SK-N-SH treated with all-trans-retinoic acid at 6 μM for 48 hours (cell line): Measurements from ENCODE around the gene GAS2.
"Not testable (repeated sequence)": the region's sequence is repeated elsewhere in the genome, so short reads cannot be mapped to it uniquely, and the experiment has no call there.

Source experiments
- ATAC-seq: fragments of 200-7000 bp; cut with Tn5 transposase; 3 replicates; pipeline ENCODE4 v1.9.1; 2020; ENCODE audit warnings: mild to moderate bottlenecking, moderate library complexity
- ARNTL ChIP-seq: fragments of 450-650 bp; formaldehyde crosslinking; IDR thresholded peaks from 2 replicates; pipeline ENCODE4 v1.5.0; 2020; ENCODE audit warnings: low read depth, mild to moderate bottlenecking, moderate library complexity, borderline replicate concordance
- CREB5 ChIP-seq: fragments of 250-450 bp; sonication (Bioruptor Pico); IDR thresholded peaks from 2 replicates; pipeline ENCODE4 v1.5.1; 2020; ENCODE audit warnings: low read depth, mild to moderate bottlenecking, moderate library complexity
- ESRRG ChIP-seq: fragments of 250-450 bp; sonication (Bioruptor Pico); IDR thresholded peaks from 2 replicates; pipeline ENCODE4 v1.6.1; 2021; ENCODE audit warnings: mild to moderate bottlenecking
- GLIS3 ChIP-seq: fragments of 250-450 bp; sonication (Bioruptor Pico); IDR thresholded peaks from 2 replicates; pipeline ENCODE4 v1.5.0; 2020; ENCODE audit warnings: mild to moderate bottlenecking, moderate library complexity
- ISL1 ChIP-seq: fragments of 250-450 bp; sonication (Bioruptor Pico); IDR thresholded peaks from 2 replicates; pipeline ENCODE4 v2.1.2; 2022; ENCODE audit warnings: mild to moderate bottlenecking, moderate library complexity
- OSR1 ChIP-seq: fragments of 250-450 bp; sonication (Bioruptor Pico); IDR thresholded peaks from 2 replicates; pipeline ENCODE4 v1.8.0; 2022; ENCODE audit warnings: moderate library complexity, mild to moderate bottlenecking, inconsistent platforms
- PPARA ChIP-seq: fragments of 250-450 bp; sonication (Bioruptor Pico); IDR thresholded peaks from 2 replicates; pipeline ENCODE4 v1.5.0; 2020; ENCODE audit warnings: mild to moderate bottlenecking, borderline replicate concordance
- RARB ChIP-seq: fragments of 250-450 bp; sonication (Bioruptor Pico); IDR thresholded peaks from 2 replicates; pipeline ENCODE4 v1.8.0; 2021; ENCODE audit warnings: mild to moderate bottlenecking, moderate library complexity
- SNAI2 ChIP-seq: fragments of 250-450 bp; sonication (Bioruptor Pico); IDR thresholded peaks from 2 replicates; pipeline ENCODE4 v1.5.0; 2020; ENCODE audit warnings: mild to moderate bottlenecking, moderate library complexity
- TCF4 ChIP-seq: fragments of 250-450 bp; sonication (Bioruptor Pico); IDR thresholded peaks from 2 replicates; pipeline ENCODE4 v1.8.0; 2021; ENCODE audit warnings: mild to moderate bottlenecking, moderate library complexity, borderline replicate concordance
- ZC3H10 ChIP-seq: fragments of 250-450 bp; sonication (Bioruptor Pico); IDR thresholded peaks from 2 replicates; pipeline ENCODE4 v1.5.1; 2021; ENCODE audit warnings: mild to moderate bottlenecking, moderate library complexity
- ZFP3 ChIP-seq: fragments of 250-450 bp; sonication (Bioruptor Pico); IDR thresholded peaks from 2 replicates; pipeline ENCODE4 v1.5.0; 2020; ENCODE audit warnings: mild to moderate bottlenecking, moderate library complexity
- ZNF565 ChIP-seq: fragments of 450-650 bp; formaldehyde crosslinking; conservative IDR thresholded peaks from 2 replicates; pipeline ENCODE4 v1.5.0; 2020; ENCODE audit warnings: low read depth, mild to moderate bottlenecking, moderate library complexity
- ZNF8 ChIP-seq: fragments of 450-650 bp; formaldehyde crosslinking; IDR thresholded peaks from 2 replicates; pipeline ENCODE4 v1.5.0; 2020; ENCODE audit warnings: mild to moderate bottlenecking, moderate library complexity
- TF ChIP-seq, protein P1 (sequence below): fragments of 250-450 bp; sonication (Bioruptor Pico); IDR thresholded peaks from 2 replicates; pipeline ENCODE4 v1.5.0; 2020; ENCODE audit warnings: mild to moderate bottlenecking, moderate library complexity
- TF ChIP-seq, protein P2 (sequence below): fragments of 250-450 bp; sonication (Bioruptor Pico); IDR thresholded peaks from 2 replicates; pipeline ENCODE4 v1.8.0; 2020; ENCODE audit warnings: mild to moderate bottlenecking, moderate library complexity, borderline replicate concordance
- TF ChIP-seq, protein P3 (sequence below): fragments of 250-450 bp; sonication (Bioruptor Pico); IDR thresholded peaks from 2 replicates; pipeline ENCODE4 v1.5.1; 2021; ENCODE audit warnings: mild to moderate bottlenecking, moderate library complexity

GAS2 gene

GRCh38 chr11:22641559-22641958 is 24.9 kb upstream of the GAS2 start:
- no peak for ATAC-seq
- TF ChIP-seq TCF4: no peak
- no peak for TF ChIP-seq ISL1
- TF ChIP-seq ZNF8 (CRISPR knock-in tag): no peak
- TF ChIP-seq, protein P1, sequence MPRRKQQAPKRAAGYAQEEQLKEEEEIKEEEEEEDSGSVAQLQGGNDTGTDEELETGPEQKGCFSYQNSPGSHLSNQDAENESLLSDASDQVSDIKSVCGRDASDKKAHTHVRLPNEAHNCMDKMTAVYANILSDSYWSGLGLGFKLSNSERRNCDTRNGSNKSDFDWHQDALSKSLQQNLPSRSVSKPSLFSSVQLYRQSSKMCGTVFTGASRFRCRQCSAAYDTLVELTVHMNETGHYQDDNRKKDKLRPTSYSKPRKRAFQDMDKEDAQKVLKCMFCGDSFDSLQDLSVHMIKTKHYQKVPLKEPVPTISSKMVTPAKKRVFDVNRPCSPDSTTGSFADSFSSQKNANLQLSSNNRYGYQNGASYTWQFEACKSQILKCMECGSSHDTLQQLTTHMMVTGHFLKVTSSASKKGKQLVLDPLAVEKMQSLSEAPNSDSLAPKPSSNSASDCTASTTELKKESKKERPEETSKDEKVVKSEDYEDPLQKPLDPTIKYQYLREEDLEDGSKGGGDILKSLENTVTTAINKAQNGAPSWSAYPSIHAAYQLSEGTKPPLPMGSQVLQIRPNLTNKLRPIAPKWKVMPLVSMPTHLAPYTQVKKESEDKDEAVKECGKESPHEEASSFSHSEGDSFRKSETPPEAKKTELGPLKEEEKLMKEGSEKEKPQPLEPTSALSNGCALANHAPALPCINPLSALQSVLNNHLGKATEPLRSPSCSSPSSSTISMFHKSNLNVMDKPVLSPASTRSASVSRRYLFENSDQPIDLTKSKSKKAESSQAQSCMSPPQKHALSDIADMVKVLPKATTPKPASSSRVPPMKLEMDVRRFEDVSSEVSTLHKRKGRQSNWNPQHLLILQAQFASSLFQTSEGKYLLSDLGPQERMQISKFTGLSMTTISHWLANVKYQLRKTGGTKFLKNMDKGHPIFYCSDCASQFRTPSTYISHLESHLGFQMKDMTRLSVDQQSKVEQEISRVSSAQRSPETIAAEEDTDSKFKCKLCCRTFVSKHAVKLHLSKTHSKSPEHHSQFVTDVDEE (CRISPR knock-in tag): no peak
- no peak for TF ChIP-seq GLIS3 (CRISPR knock-in tag)
- no peak for TF ChIP-seq CREB5 (CRISPR knock-in tag)
- no peak for TF ChIP-seq RARB (CRISPR knock-in tag)
- no peak for TF ChIP-seq ZFP3 (CRISPR knock-in tag)
- no peak for TF ChIP-seq ESRRG (CRISPR knock-in tag)
- TF ChIP-seq, protein P2, sequence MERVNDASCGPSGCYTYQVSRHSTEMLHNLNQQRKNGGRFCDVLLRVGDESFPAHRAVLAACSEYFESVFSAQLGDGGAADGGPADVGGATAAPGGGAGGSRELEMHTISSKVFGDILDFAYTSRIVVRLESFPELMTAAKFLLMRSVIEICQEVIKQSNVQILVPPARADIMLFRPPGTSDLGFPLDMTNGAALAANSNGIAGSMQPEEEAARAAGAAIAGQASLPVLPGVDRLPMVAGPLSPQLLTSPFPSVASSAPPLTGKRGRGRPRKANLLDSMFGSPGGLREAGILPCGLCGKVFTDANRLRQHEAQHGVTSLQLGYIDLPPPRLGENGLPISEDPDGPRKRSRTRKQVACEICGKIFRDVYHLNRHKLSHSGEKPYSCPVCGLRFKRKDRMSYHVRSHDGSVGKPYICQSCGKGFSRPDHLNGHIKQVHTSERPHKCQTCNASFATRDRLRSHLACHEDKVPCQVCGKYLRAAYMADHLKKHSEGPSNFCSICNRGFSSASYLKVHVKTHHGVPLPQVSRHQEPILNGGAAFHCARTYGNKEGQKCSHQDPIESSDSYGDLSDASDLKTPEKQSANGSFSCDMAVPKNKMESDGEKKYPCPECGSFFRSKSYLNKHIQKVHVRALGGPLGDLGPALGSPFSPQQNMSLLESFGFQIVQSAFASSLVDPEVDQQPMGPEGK (CRISPR knock-in tag): no peak
- TF ChIP-seq SNAI2: no peak
- no peak for TF ChIP-seq PPARA (CRISPR knock-in tag)
- TF ChIP-seq, protein P3, sequence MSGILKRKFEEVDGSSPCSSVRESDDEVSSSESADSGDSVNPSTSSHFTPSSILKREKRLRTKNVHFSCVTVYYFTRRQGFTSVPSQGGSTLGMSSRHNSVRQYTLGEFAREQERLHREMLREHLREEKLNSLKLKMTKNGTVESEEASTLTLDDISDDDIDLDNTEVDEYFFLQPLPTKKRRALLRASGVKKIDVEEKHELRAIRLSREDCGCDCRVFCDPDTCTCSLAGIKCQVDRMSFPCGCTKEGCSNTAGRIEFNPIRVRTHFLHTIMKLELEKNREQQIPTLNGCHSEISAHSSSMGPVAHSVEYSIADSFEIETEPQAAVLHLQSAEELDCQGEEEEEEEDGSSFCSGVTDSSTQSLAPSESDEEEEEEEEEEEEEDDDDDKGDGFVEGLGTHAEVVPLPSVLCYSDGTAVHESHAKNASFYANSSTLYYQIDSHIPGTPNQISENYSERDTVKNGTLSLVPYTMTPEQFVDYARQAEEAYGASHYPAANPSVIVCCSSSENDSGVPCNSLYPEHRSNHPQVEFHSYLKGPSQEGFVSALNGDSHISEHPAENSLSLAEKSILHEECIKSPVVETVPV (CRISPR knock-in tag): no peak
- no peak for TF ChIP-seq ZNF565 (CRISPR knock-in tag)

DNA sequence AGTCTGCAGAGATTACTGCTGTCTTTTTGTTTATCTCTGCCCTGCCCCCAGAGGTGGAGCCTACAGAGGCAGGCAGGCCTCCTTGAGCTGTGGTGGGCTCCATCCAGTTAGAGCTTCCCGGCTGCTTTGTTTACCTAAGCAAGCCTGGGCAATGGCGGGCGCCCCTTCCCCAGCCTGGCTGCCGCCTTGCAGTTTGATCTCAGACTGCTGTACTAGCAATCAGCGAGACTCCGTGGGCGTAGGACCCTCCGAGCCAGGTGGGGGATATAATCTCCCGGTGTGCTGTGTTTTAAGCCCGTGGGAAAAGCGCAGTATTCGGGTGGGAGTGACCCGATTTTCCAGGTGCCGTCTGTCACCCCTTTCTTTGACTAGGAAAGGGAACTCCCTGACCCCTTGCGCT is 14.1 kb upstream of the GAS2 start:
- not testable (repeated sequence) for ATAC-seq

DNA sequence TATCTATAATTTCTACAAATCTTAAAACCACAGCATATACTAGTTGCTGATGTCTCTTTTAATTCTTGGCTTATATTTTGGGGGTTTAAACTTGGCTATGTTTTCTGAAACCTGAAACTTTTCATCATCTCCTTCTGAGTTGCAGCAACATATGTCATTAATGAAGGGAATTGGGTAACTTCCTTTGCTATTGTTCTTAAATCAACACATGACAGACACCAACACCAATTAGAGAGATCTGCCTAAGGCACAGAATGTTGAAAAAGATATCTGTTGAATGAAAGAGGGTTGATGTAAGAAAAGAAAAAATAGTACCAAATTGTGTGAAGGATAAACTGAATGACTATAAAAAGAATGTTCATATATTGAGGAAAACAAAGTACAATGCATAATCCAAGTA is 10.3 kb upstream of the GAS2 start:
- no peak for ATAC-seq
- TF ChIP-seq, protein P3 (CRISPR knock-in tag): no peak
- TF ChIP-seq SNAI2: no peak
- no peak for TF ChIP-seq ARNTL (CRISPR knock-in tag)
- no peak for TF ChIP-seq GLIS3 (CRISPR knock-in tag)
- no peak for TF ChIP-seq ZC3H10 (CRISPR knock-in tag)
- TF ChIP-seq ZNF8 (CRISPR knock-in tag): no peak
- no peak for TF ChIP-seq ZFP3 (CRISPR knock-in tag)
- no peak for TF ChIP-seq OSR1
- TF ChIP-seq, protein P2 (CRISPR knock-in tag): no peak
- TF ChIP-seq PPARA (CRISPR knock-in tag): no peak
